GM19099 (cell line): ENCODE results near the gene PLEKHG1.

Experiments
- POLR2A ChIP-seq: IDR thresholded peaks from 3 replicates; pipeline ENCODE4 v1.6.1; 2011; ENCODE audit warnings: low read depth; ENCODE audit not compliant: insufficient read length; ENCODE audit errors: extremely low read depth

PLEKHG1 gene

GRCh38 chr6:150605333-150605732, 5.6 kb downstream of the PLEKHG1 start:
- TF ChIP-seq POLR2A: no peak

- no peak for TF ChIP-seq POLR2A
Measured at GRCh38 chr6:150606168-150606591, 6.5 kb downstream of the PLEKHG1 start.

GRCh38 chr6:150606647-150607328, 7.1 kb downstream of the PLEKHG1 start:
- TF ChIP-seq POLR2A: no peak

GRCh38 chr6:150607329-150607650, 7.6 kb downstream of the PLEKHG1 start:
- TF ChIP-seq POLR2A: no peak

GRCh38 chr6:150610584-150610983, 10.9 kb downstream of the PLEKHG1 start:
- no peak for TF ChIP-seq POLR2A

- no peak for TF ChIP-seq POLR2A
Measured at GRCh38 chr6:150613269-150613668, 13.6 kb downstream of the PLEKHG1 start.

GRCh38 chr6:150615967-150616366, 16.3 kb downstream of the PLEKHG1 start:
- no peak for TF ChIP-seq POLR2A

- TF ChIP-seq POLR2A: no peak
Measured at GRCh38 chr6:150616586-150616985, 16.9 kb downstream of the PLEKHG1 start.

- TF ChIP-seq POLR2A: no peak
Measured at GRCh38 chr6:150617062-150617461, 17.4 kb downstream of the PLEKHG1 start.

- no peak for TF ChIP-seq POLR2A
Measured at GRCh38 chr6:150617496-150618460, 18.1 kb downstream of the PLEKHG1 start.

- no peak for TF ChIP-seq POLR2A
Measured at GRCh38 chr6:150619275-150619674, 19.6 kb downstream of the PLEKHG1 start.

- no peak for TF ChIP-seq POLR2A
Measured at GRCh38 chr6:150620244-150620643, 20.6 kb downstream of the PLEKHG1 start.

GRCh38 chr6:150620763-150621162, 21.1 kb downstream of the PLEKHG1 start:
- no peak for TF ChIP-seq POLR2A

- no peak for TF ChIP-seq POLR2A
Measured at GRCh38 chr6:150622476-150622875, 22.8 kb downstream of the PLEKHG1 start.

GRCh38 chr6:150622941-150623874, 23.5 kb downstream of the PLEKHG1 start:
- TF ChIP-seq POLR2A: no peak
